H1 (cell line): ENCODE results near the gene KLHL33.
A peak's percentile ranks its signal among the peaks of the same experiment; 100 is the strongest.

Source experiments
- BCL11A ChIP-seq, 2 experiments: IDR thresholded peaks; one replicate each; pipeline ENCODE4 v1.6.1; 2011; ENCODE audit warnings: low read depth in 2 of 2, low read length in 2 of 2, mild to moderate bottlenecking in 2 of 2
- CHD2 ChIP-seq: IDR thresholded peaks from 2 replicates; pipeline ENCODE4 v1.6.1; 2012; ENCODE audit warnings: low read length, improper control_type of control experiment
- CTCF ChIP-seq, 3 experiments: IDR thresholded peaks; 1 replicate in 2 of 3; 2 replicates in 1 of 3; pipeline versions ENCODE4 v1.5.1 to v1.6.1; 2011; ENCODE audit warnings: low read length in 3 of 3, mild to moderate bottlenecking in 3 of 3, inconsistent platforms in 2 of 3, low read depth in 1 of 3, moderate library complexity in 1 of 3; ENCODE audit not compliant: insufficient read depth in 1 of 3; ENCODE audit errors: control extremely low read depth in 1 of 3
- NRF1 ChIP-seq: IDR thresholded peaks from 2 replicates; pipeline ENCODE4 v1.6.1; 2011; ENCODE audit warnings: mild to moderate bottlenecking, low read depth, low read length, improper control_type of control experiment
- POLR2A ChIP-seq, 2 experiments: IDR thresholded peaks; 1 replicate in 1 of 2; 2 replicates in 1 of 2; pipeline ENCODE4 v1.6.1; 2011; ENCODE audit warnings: low read depth in 2 of 2, low read length in 2 of 2, mild to moderate bottlenecking in 2 of 2; ENCODE audit errors: control extremely low read depth in 1 of 2
- POLR2AphosphoS5 ChIP-seq: IDR thresholded peaks from 2 replicates; pipeline ENCODE4 v1.6.1; 2011; ENCODE audit warnings: low read depth, low read length
- SRF ChIP-seq: IDR thresholded peaks from 2 replicates; pipeline ENCODE4 v1.6.1; 2011; ENCODE audit warnings: mild to moderate bottlenecking, low read depth, low read length, moderate library complexity
- SUZ12 ChIP-seq: fragments of 200-600 bp; sonication (generic); IDR thresholded peaks from 2 replicates; pipeline ENCODE4 v1.6.1; 2012; ENCODE audit warnings: mild to moderate bottlenecking, inconsistent platforms, low read length, moderate library complexity, mixed read lengths
- TAF7 ChIP-seq: optimal IDR thresholded peaks from 2 replicates; pipeline ENCODE3; 2011; ENCODE audit warnings: low read depth, mild to moderate bottlenecking, inconsistent platforms, low read length, moderate library complexity, borderline replicate concordance
- TBP ChIP-seq: IDR thresholded peaks from 2 replicates; pipeline ENCODE4 v1.6.1; 2011; ENCODE audit warnings: low read depth, low read length, improper control_type of control experiment

- TF ChIP-seq POLR2AphosphoS5, result no peak
- peak in 2 of 3 experiments; percentile 39 to 69; a peak in 3 of 4 replicates for TF ChIP-seq CTCF (IDR thresholded peaks at IDR 0.05; ENCODE audit: control extremely low read depth in 1 of 3, insufficient read depth in 1 of 3, low read depth in 1 of 3, low read length in 3 of 3)
- no peak for TF ChIP-seq NRF1
- TF ChIP-seq TAF7, result no peak
- no peak for TF ChIP-seq POLR2A (IDR thresholded peaks at IDR 0.05; ENCODE audit: control extremely low read depth in 1 of 2, low read depth in 2 of 2, low read length in 2 of 2)
- TF ChIP-seq TBP, result no peak
- TF ChIP-seq BCL11A (IDR thresholded peaks at IDR 0.05; ENCODE audit: low read depth in 2 of 2, low read length in 2 of 2), result no peak
- TF ChIP-seq CHD2, result no peak
- TF ChIP-seq SUZ12, result no peak
- TF ChIP-seq SRF, result no peak
These were observed 20.2 kb downstream of the KLHL33 start for GRCh38 chr14:20415782-20416206.
